Activated gamma-delta T cell treated with anti-CD3 and anti-CD28 coated beads, Interleukin-2, amount 50 U/mL, for 16 hours (primary cell): Measurements from ENCODE around the gene MYO5B.
"Not testable (repeated sequence)": the region's sequence is repeated elsewhere in the genome, so short reads cannot be mapped to it uniquely, and the experiment has no call there.

Experiments used
- DNase-seq: peaks from one replicate; pipeline ENCODE4 v3.0.0-alpha.2; 2020; ENCODE audit warnings: low read depth

Gene MYO5B

GRCh38 chr18:50194631-50195532 lies at the start of gene MYO5B:
Gene MYO5B (minus strand): TSS chr18:50195147. CDS start chr18:50194793, 354 bp downstream.
- no peak for DNase-seq

- not testable (repeated sequence) for DNase-seq
Measured at GRCh38 chr18:50241768-50242167, 46.8 kb upstream of the MYO5B start.

GRCh38 chr18:50240080-50240563 lies 45.2 kb upstream of the MYO5B start:
- no peak for DNase-seq

- no peak for DNase-seq
Measured at GRCh38 chr18:50232419-50232818, 37.5 kb upstream of the MYO5B start.

- no peak for DNase-seq
Measured at GRCh38 chr18:50231621-50232020, 36.7 kb upstream of the MYO5B start.

- not testable (repeated sequence) for DNase-seq
Measured at GRCh38 chr18:50220249-50220648, 25.3 kb upstream of the MYO5B start.

GRCh38 chr18:50218432-50219197 lies 23.7 kb upstream of the MYO5B start:
- no peak for DNase-seq

- no peak for DNase-seq
Measured at GRCh38 chr18:50209311-50209710, 14.4 kb upstream of the MYO5B start.

- no peak for DNase-seq
Measured at GRCh38 chr18:50207722-50208121, 12.8 kb upstream of the MYO5B start.

- DNase-seq = no peak
Measured at GRCh38 chr18:50203801-50204604, 9.1 kb upstream of the MYO5B start.

- DNase-seq = no peak
Measured at GRCh38 chr18:50201476-50202018, 6.6 kb upstream of the MYO5B start.

GRCh38 chr18:50199921-50200320 lies 5.0 kb upstream of the MYO5B start:
- DNase-seq = no peak

- no peak for DNase-seq
Measured at GRCh38 chr18:50199346-50199855, 4.5 kb upstream of the MYO5B start.

GRCh38 chr18:50196261-50196660 lies 1.3 kb upstream of the MYO5B start:
- DNase-seq = no peak

GRCh38 chr18:50195689-50196088 lies 742 bp upstream of the MYO5B start:
- DNase-seq = no peak

- DNase-seq = no peak
Measured at GRCh38 chr18:50193796-50194630, 934 bp downstream of the MYO5B start.

- DNase-seq = no peak
Measured at GRCh38 chr18:50192995-50193795, 1.8 kb downstream of the MYO5B start.

- no peak for DNase-seq
Measured at GRCh38 chr18:50190926-50191325, 4.0 kb downstream of the MYO5B start.

- no peak for DNase-seq
Measured at GRCh38 chr18:50190236-50190635, 4.7 kb downstream of the MYO5B start.

GRCh38 chr18:50189160-50189559 lies 5.8 kb downstream of the MYO5B start:
- DNase-seq = no peak
